Stimulated activated CD8-positive, alpha-beta memory T cell treated with anti-CD3 and anti-CD28 coated beads, Interleukin-15, amount 100 ng/mL, for 1 hour (primary cell): ENCODE measurements around the gene PNKD.

Source experiments
- DNase-seq: peaks from one replicate; pipeline ENCODE4 v3.0.0-alpha.2; 2020; ENCODE audit warnings: low read depth

The PNKD gene

DNA sequence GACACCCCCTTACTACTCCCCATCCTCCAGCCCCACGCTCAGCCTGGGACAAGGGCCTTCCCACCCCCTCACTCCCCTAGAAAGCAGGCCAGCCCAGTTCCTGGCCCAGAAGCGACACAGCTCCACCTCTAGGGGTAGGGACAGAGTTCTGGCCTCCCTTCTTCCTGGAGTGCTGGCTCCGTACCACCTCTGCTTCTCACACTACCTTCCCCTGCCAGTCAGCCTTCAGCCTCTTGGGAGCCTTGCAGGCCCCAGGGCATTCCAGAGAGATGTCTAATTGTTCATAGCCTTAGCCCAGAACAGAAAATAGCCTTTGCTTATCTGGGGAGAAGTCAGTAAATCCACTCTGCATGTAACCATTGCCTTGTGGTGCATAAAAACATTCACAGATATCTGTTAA lies 73.3 kb downstream of the PNKD start:
- no peak for DNase-seq

DNA sequence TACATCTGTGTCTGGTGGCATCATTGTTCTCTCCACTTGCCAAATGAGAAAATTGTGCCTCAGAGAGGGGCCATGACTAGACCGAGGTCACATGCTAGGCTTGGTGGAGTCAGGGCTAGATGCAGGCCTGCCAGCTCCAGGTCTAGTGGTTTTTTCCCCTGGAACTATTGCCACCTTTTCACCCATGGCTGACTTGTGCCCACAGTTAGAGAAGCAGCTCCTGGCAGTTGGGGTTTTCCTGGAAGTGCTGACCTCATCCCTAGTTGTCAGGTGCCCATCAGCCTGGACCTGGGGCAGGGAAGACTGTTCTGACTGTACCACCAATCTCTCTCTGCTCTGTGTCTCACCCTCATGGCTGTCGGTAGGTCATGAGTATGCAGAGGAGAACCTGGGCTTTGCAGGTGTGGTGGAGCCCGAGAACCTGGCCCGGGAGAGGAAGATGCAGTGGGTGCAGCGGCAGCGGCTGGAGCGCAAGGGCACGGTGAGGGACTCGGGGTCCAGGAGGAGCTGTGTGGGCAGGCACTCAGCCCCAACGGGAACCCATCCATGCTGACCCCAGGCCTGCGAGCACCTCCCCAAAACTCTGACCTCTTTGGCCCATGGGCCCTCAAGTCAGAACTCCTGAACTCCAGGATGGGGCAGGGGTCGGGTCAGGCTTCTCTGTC lies 73.9 kb downstream of the PNKD start:
- no peak for DNase-seq

DNA sequence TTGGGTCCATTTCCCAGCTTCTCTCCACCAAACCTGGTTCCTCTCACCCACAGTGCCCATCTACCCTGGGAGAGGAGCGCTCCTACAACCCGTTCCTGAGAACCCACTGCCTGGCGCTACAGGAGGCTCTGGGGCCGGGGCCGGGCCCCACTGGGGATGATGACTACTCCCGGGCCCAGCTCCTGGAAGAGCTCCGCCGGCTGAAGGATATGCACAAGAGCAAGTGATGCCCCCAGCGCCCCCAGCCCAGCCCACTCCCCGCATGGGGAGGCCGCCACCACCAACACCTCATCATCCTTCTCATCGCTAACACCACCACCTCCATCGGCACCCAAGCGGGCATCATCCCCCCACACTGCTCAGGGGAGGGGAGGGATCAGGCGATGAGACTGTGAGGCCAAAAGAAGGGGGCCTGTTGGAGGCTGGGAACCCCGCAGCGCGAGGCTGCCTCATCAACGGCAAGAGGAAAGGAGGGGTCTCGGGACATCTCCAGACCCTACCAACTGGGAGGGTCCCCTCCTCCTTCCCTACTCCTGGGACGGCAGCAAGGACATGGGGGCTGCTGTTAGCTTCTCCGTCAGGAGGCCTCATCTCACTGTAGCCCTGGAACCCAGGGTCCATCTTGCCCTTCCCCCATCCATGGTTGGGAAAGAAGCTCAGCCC lies 74.6 kb downstream of the PNKD start:
- DNase-seq: no peak

DNA sequence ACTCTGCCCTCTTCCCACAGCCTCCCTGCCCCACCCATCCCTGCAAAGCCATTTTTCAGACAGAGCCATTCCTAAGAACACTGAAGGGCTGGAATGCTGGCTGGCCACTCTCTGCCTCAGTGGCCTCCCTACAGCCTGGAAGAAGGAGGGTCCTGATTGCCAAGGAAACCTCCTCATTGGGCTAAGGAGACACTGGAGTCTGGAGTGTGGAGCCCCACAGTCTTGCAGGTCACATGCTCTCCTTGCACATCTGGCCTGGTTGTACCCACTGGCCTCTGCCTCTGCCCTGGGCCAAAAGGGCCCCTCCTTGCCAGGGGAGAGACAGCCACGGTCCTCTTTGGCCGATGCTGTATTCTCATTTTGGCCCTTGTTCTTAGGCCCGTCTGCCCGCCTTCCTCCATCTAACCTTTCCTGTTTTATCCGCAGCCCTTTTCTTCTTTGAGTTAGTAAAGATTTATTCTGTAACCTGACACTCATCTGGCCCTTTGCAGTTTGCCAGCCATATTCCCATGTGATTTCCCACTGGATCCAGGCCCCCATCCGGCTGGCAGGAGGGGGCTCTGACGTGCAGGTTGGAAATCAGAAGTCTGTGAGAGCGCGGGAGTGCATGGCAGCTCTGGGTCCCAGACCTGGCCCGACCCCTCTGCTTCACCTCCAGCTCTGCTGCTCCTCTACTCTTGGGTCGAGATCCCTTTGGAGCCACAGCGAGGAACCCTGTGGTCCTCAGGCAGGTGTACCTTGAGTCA lies 75.3 kb downstream of the PNKD start:
- DNase-seq: no peak

DNA sequence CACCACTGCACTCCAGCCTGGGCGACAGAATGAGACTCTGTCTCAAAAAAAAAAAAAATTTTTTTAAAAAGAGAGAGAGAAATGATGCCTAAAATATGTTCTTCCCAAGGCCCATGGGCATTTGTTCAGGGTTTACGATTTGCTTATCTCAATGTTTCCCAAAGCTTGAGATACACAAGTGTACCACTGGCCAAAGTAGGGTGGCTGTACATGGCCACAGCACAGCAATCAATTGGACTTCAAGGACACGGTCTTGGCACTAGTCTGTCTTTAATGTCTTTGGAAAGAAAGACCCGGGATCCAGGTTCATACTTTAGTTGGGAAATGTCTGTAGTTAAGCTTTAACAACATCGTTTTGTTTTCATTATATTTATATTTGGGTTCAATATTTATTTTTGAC lies 76.9 kb downstream of the PNKD start:
- DNase-seq: no peak

DNA sequence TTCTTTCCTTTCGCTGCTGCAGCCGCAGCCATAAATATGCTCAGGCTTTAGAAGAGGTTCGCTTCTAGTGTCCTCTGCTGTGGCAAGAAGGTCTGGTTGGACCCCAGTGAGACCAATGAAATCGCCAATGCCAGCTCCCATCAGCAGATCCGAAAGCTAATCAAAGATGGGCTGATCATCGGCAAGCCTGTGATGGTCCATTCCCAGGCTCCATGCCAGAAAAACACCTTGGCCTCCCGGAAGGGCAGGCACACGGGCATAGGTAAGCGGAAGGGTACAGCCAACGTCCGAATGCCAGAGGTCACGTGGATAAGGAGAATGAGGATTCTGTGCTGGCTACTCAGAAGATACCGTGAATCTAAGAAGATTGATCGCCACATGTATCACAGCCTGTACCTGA lies 83.7 kb downstream of the PNKD start:
- no peak for DNase-seq

DNA sequence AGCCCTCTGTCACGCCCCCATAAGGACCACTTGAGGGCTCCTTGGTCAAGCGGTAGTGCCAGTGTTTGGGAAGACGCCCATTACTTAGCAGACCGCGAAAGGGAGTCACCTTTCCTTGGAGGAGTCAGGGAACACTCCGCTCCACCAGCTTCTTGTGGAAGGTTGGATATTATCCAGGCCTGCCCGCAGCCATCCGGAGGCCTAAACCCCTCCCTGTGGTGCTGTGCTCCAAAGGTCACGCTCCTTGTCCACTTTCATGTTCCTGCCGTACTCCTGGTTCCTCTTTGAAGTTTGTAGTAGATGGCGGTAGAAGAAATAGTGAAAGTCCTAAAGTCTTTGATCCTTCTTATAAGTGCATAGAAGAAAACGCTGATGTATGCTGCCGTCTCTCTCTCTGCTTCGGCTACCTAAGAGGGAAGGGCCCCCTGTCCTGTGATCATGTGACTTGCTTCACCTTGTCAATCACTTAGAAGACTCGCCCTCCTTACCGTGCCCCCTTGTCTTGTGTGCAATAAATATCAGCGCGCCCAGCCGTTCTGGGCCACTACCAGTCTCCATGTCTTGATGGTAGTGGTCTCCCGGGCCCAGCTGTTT lies 84.6 kb downstream of the PNKD start:
- DNase-seq: no peak

DNA sequence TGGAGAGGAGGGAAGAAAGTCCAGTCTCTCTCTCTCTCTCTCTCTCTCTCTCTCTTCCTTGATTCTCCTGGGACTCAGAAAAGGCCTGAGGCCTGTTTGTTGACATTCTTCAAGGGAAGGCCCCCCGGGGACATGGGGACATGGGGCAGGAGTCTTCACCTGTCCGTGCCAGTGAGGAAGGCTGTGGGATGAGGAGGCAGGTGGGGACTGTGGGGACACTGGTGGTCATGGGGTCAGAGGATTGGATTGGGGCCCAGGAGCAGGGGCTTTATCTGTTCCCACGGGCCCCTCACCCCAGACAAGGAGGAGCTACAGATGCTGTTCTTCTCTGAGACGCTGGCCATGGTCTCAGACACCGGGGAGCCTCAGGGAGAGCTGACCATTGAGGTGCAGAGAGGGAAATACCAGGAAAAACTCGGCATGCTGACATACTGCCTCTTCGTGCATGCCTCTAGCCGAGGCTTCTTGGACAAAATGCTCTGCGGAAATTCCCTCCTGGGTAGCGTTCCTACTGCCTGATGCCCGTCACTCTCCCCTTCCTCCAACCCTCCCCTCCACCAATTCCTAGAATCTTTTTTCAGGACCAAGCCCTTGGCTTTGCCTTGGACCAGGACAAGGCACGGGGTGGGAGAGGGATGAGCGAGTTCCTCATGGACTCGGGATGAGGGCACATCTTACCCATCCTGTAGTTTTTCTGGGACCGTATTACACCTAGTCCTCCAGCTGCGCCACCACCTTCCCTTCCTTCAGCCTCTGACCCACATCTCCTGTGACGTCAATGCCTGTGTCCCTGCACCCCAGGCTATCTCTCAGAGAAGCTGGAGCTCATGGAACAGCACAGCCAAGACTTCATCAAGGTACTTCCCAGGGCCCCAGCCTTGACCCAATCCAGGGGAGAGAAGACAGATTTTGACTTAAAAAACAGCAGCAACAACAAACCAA lies 87.2 kb downstream of the PNKD start:
- no peak for DNase-seq

DNA sequence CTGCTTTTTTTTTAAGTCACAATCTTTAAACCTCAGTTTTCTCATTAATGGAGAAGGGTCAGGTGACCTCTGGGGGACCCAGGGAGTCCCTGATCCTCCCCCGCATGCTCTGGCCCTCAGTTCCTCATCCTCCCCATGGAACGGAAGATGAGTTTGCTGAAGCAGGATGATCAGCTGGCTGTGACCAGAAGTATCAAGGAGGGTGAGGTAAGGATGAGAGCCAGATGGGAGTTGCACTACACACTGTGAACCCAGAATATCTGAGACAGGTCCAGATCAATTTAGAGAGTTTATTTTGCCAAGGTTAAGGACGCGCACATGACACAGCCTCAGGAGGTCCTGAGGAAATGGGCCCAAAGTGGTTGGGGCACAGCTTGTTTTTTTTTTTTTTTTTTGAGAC lies 90.1 kb downstream of the PNKD start:
- no peak for DNase-seq

DNA sequence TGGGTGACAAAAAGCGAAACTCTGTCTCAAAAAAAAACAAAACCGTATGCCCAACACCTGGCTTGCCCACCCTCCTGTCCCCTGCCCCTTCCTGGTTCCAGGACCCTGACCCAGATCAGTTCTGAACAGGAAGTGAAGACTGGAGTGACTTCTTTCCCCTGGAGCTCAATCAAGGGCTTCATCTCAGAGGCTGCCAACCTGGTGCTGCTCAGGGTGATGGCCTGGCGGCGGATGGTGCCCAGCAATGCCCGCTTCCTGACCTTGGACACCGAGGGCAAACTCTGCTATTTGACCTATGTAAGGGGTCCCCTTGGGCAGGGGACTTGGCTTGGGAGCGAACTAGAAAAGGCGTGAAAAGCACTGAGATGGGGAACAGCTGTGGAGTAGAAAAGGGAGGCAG lies 92.3 kb downstream of the PNKD start:
- no peak for DNase-seq

DNA sequence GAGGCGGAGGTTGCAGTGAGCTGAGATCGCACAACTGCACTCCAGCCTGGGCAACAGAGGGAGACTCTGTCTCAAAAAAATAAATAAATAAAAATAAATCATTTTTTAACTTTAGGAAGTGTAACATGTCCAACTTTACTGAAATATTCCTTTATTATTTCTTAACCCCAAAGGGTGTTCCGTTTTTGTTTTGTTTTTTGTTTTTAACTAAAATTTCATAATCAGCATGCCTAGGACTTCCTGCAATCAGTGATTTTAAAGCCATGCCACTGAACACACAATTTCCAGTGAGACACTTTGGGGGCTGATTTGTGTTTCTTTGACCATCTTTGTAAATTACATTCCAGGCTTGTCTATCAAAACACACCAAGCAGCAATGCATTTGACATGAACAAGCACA lies 93.4 kb downstream of the PNKD start:
- DNase-seq: no peak

DNA sequence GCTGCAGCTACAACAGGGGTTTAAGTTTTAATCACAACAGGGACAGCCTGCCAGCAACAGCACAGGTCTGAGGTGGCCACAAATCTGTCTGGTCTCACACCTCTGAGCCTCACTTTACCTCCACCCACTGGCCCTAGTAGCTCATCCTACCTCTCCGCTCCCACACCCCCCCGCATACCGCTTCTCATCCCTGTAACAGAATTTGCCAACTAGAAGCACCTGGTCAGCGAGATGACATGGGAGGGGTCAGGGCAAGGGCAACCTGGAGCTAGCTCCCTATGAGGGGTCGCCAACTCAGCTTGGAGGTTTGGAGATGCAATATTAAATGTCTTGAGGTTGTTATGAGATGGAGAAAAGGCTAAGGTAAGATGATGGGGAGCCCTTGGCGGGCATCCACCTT lies 93.9 kb downstream of the PNKD start:
- no peak for DNase-seq

DNA sequence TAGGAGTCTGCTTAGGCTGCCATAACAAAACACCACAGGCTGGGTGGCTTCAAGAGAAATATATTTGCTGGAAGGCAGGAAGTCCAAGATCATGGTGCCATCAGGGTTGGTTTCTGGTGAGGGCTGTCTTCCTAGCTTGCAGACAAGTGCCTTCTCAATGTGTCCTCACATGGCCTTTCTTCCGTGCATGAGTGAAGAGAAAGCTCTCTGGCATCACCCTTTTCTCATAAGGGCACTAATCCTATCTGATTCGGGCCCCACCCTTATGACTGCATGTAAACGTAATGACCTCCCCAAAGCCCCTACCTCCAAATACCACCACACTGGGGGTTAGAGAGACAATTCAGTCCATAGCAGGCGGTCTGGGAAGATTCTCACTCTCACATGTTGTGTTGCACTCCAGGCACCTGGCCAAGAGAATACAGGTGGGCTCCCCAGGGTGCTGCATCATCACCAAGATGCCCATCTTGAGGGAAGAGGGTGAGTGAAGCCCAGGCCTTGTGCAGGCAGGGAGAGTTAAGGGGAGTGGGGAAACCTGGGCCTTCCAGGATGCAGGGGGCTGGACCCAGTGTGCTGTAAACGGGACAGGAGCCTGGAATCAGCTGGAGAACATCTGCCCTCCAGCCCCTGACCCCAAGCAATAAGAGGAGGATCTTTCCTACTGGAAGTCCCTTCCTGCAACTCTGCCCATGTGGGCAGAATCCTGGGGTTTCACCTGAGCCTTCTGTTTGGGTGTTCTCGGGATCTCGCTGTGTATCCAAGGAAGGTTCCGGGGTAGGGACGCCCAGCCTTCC lies 96.5 kb downstream of the PNKD start:
- DNase-seq: no peak

DNA sequence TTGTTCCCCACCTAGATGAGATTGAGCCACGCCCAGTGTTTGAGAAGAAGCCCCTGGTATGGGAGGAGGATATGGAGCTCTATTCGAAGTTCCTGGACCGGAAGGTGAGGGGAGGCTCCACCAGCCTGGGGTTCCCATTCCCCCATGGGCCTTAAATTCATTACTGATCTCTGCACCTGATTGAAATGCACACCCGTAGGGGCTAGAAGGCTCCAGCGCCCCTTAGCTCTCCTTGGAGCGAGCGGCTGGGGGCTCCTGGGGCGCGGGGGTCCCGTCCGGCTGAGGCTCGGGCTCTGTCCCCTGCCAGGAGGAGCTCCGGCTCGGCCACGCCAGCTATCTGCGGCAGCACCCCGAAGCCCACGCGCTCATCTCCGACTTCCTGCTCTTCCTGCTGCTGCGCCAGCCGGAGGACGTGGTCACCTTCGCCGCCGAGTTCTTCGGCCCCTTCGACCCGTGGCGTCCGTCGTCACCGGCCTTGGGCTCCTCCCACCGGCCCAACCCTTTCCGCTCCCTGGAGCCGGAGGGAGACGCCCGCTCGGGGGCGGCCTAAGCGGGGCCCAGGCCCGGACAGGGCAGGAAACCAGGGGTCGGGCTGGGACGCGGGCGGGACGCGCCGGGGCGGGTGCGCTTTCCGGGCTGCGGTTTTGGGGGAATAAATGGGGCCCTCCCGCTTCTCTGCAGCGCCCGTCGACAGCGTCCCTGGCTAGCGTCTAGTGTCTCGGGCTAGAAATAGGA lies 97.3 kb downstream of the PNKD start:
- peak; percentile 32 for DNase-seq

DNA sequence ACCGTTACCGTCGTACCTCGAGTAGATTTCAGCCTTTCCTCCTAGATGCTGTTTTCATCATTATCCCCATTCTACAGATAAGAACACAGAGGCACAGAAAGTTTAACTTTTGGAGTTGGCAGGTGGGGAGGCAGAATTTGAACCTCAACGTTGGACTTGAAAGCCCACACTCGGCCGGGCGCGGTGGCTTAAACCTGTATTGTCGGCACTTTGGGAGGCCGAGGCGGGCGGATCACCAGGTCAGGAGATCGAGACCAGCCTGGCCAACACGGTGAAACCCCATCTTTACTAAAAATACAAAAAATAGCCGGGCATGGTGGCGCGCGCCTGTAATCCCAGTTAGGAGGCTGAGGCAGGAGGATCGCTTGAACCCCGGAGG lies 97.8 kb downstream of the PNKD start:
- DNase-seq: no peak

DNA sequence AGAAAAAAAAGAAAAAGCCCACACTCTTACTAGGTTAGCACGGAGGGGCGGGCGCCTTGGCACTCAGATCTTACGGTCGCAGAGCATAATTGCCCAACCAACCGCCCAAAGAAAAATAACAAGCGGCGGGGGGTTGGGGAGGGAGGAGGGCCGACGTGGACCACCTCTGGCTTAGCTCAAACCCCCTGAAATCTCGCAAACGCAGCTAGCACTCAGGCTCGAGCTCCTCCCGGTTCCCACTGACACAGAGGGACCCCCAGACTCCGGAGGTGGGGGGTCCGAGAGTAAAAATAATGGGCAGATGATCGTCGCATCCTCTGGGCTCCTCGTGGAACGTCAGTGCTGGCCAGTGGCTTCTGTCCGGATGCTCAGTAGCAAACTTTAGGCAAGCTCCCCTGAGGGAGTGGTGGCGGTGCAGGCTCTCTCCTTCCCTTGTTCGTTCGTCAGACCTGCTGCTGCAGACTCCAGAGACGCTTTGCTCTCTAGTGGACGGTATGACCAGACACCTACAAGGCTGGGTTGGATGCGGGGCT lies 98.4 kb downstream of the PNKD start:
- no peak for DNase-seq

DNA sequence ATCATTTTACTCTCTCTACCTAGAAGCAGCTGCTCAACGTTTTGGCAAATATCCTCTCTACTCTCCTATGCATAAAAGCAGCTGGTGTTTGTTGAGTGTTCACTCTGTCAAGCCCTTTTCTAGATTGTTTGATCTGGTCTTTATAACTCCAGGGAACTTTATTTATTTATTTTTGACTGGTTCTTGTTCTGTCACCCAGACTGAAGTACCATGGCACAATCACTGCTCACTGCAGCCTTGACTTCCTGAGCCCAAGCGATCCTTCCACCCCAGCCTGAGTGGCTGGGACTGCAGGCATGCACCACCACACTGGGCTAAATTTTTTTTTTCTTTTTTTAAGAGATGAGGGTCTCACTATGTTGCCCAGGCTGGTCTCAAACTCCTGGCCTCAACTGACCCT lies 99.0 kb downstream of the PNKD start:
- DNase-seq: no peak

DNA sequence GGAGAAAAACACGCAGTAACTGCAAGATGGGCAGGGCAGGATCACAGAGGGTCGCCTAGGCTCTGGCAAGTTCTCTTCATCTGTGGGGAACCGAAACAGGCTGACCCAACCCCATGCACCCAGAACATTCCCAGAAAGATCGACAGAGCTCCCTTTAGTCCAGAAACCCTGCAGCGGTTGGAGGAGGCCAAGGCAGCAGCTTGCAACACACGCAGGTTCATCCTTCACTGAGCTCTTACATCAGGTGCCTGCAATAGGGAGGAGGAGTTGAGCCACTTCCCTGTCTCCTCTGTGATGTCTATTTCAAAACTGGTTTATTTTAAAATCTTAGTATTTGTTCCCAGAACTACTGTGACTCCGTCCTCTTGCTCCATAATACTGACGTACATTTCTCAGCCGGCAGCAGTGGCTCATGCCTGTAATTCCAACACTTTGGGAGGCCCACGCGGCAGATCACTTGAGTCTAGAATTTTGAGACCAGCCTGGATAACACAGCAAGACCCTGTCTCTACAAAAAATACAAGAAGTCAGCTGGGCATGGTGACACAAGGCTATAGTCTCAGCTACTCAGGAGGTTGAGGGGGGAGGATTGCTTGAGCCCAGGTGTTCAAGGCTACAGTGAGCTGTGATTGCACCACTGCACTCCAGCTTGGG lies 100.2 kb downstream of the PNKD start:
- no peak for DNase-seq

DNA sequence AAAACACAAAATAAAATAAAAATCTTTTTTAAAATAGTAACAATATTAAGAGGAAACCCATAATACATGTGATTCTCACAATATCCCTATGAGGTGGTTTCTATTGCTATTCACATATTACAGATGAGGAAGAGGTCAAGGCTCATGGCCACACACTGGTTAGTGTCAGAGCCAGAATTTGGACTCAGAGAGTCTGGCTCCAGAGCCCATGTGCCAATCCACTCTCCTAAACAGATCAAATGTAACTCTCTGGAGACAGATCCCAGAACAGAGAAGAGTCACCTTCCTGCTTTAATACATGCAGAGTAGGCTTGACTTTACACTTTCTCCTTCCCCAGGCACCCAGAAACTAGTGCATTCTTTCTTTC lies 101.6 kb downstream of the PNKD start:
- DNase-seq: no peak

DNA sequence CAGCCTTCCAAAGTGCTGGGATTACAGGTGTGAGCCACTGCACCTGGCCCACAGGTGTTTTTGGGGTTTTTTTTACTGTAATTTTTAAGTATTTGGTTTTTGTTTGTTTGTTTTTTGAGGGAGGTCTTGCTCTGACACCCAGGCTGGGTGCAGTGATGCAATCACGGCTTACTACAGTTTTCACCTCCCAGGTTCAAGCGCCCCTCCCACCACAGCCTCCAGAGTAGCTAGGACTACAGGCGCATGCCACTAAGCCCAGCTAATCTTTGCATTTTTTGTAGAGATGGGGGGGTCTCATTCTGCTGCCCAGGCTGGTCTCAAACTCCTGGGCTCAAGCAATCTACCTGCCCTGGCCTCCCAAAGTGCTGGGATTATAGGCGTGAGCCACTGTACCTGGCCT lies 104.5 kb downstream of the PNKD start:
- no peak for DNase-seq
